DMS53 (cell line): ENCODE results near the gene MANBA.
"Not testable (repeated sequence)": the region's sequence is repeated elsewhere in the genome, so short reads cannot be mapped to it uniquely, and the experiment has no call there.

ENCODE experiments used
- DNase-seq: peaks from one replicate; lab custom pipeline; 2025; lab: John Stamatoyannopoulos, UW

Gene MANBA

GRCh38 chr4:102619776-102620631 lies 140.8 kb downstream of the MANBA start:
- DNase-seq = peak; percentile 23

- not testable (repeated sequence) for DNase-seq
These were observed 141.7 kb downstream of the MANBA start for GRCh38 chr4:102619021-102619420.

GRCh38 chr4:102616636-102617035 lies 144.1 kb downstream of the MANBA start:
- DNase-seq = peak; percentile 88

DNA sequence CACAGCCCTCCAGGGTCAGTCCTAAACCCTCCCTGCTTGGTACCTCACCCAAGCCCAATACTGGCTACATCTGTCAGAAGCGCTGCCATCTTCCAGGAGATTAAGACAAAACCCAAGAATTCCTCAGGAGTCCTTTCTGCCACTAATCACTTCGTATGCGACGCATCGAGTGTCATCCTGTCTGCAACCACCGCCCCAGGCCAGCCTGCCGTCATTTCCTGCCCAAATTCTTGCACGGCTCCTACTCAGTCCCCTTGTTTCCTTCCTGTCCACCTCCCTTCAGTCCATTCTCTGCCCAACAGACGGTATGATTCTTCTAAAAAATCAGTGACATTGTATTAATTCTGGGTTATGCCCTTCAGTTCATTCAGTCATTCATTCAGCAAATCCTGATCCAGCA lies 146.0 kb downstream of the MANBA start:
- DNase-seq = no peak

DNA sequence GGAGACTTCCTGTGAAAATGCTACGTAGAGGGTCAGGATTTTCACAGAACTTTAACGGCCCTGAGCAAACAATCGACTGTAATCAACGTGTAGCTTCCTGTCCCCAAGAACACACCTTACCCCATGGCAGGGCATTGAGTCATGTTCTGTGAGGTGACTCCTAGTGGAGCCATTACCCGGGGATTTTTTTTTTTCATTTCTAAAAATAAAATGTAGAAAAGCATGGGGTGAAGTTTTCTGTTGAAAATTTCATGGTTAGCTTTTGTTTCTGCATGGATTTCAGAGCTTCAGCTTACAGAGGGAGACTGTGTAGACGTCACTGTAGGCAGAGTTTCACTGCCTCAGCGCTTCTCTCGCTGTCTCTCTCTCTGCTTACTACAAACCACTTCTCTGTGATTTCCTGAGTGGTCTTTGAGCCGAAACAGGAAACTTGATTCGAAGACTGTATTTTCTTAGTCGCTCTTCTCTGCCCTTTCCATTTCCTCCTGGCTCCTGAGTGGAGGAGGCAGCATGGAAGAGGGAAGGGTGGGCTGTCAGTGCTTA lies 147.9 kb downstream of the MANBA start:
- DNase-seq = peak; percentile 12

DNA sequence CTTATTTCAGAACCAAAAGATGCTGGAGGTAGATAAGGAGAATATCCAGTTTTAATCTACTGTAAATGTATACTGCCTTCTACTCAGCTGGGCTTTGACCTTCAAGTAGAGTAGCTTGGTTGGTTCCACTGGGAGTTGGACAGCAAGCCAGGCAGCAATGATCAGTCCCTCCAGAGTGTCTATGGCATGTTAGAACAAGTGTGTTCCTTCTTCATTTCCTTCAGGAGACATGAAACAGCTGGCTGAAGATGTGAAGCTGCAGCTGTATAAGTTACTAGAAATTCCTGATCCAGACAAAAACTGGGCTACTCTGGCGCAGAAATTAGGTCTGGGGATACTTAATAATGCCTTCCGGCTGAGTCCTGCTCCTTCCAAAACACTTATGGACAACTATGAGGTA lies 148.6 kb downstream of the MANBA start:
- no peak for DNase-seq

GRCh38 chr4:102610476-102610875 lies 150.3 kb downstream of the MANBA start:
- DNase-seq = no peak

- DNase-seq = no peak
These were observed 150.8 kb downstream of the MANBA start for GRCh38 chr4:102610007-102610406.

- DNase-seq = no peak
These were observed 152.6 kb downstream of the MANBA start for GRCh38 chr4:102608190-102608589.

DNA sequence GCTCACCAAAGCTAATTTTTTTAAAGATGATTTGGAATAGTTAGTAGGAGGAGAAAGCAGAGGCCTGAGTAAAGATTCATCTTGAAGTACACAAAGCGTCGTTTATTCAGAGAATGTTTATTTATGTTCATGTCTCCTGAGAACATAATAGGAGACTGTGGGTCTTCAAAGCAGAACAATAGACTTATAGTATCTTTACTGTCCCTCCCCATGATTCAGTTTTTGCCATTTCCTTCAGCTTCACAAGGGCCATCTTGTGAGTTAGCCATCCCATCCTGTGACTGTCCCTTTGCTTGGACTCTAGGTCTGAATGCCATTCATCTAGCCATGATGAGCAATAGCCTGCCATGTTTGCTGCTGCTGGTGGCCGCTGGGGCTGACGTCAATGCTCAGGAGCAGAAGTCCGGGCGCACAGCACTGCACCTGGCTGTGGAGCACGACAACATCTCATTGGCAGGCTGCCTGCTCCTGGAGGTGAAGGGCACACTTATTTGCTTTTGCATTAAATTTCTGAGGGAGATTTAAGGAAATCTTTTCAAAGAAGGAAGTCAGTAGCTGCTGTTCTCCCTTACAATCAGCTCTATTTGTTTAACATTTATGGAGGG lies 153.8 kb downstream of the MANBA start:
- peak; percentile 89 for DNase-seq

DNA sequence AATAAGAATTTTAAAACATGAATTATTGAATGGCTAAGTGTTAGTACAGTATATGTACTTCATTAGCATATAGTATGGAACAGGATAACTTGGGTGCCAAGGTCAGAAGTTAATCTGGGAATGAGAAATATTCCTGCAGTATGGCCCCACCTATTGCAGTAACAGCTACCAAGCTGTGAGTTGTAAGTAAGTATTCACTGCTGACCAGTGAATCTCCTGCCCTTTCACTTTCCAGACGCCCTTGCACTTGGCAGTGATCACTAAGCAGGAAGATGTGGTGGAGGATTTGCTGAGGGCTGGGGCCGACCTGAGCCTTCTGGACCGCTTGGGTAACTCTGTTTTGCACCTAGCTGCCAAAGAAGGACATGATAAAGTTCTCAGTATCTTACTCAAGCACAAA lies 154.5 kb downstream of the MANBA start:
- peak; percentile 16 for DNase-seq

GRCh38 chr4:102604222-102604940 lies 156.4 kb downstream of the MANBA start:
- DNase-seq = no peak

GRCh38 chr4:102601586-102602227 lies 159.1 kb downstream of the MANBA start:
- DNase-seq = no peak

GRCh38 chr4:102600689-102601088 lies 160.1 kb downstream of the MANBA start:
- no peak for DNase-seq

- DNase-seq = no peak
These were observed 160.9 kb downstream of the MANBA start for GRCh38 chr4:102599886-102600285.

GRCh38 chr4:102599455-102599854 lies 161.3 kb downstream of the MANBA start:
- DNase-seq = no peak

- DNase-seq = no peak
These were observed 161.9 kb downstream of the MANBA start for GRCh38 chr4:102598762-102599374.

GRCh38 chr4:102598086-102598761 lies 162.5 kb downstream of the MANBA start:
- DNase-seq = no peak

- no peak for DNase-seq
These were observed 164.2 kb downstream of the MANBA start for GRCh38 chr4:102596532-102596931.

DNA sequence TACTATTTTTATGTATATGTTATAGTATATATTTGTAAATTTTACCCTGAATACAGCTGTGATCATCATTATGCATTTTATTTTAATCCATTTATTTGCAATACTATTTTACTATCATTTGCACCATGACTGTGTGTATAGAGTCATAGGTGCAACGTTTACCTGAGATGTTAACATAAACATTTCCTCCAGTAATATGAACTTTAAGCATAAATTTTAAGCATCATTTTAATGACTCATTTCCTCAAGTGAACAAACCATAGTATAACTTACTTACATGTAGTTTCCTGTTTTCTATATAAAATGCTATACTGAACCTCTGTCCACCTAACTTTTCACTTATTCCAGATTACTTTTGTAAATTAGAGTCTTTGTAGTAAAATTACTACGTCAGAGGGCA lies 166.8 kb downstream of the MANBA start:
- DNase-seq = no peak

GRCh38 chr4:102593147-102593546 lies 167.6 kb downstream of the MANBA start:
- DNase-seq = no peak
